Coronary artery (tissue), 2 donors: ENCODE data around the gene EIF3M.

ENCODE experiments used
- DNase-seq: peaks from one replicate; pipeline ENCODE4 v3.0.0-alpha.2; 2017; ENCODE audit warnings: low spot score
- H3K27ac ChIP-seq, 2 donors: fragments of 200-600 bp; sonication (generic); one replicate each; pipeline ENCODE4 v1.5.1; 2016 to 2019
- H3K4me3 ChIP-seq: fragments of 200-600 bp; sonication (generic); 2 replicates; pipeline ENCODE4 v1.5.1; 2016; ENCODE audit warnings: mild to moderate bottlenecking, moderate library complexity
- CTCF ChIP-seq: fragments of 200-600 bp; sonication (generic); IDR thresholded peaks from one replicate; pipeline ENCODE4 v1.5.1; 2019; ENCODE audit warnings: antibody characterized with exemption

The EIF3M gene

GRCh38 chr11:32562839-32563599 is 20.6 kb upstream of the EIF3M start:
- DNase-seq: no peak
- H3K4me3 ChIP-seq: no peak overlapping the region
- H3K27ac ChIP-seq: no peak overlapping the region
- TF ChIP-seq CTCF: no peak

GRCh38 chr11:32563600-32563959 is 20.1 kb upstream of the EIF3M start:
- DNase-seq: no peak
- TF ChIP-seq CTCF: no peak
- no peak overlapping the region for H3K27ac ChIP-seq
- no peak overlapping the region for H3K4me3 ChIP-seq

- Histone ChIP-seq H3K27ac (no peak overlapping the region), H3K4me3 (no peak overlapping the region)
- DNase-seq: no peak
- no peak for TF ChIP-seq CTCF
Measured at GRCh38 chr11:32566517-32566916, 17.1 kb upstream of the EIF3M start.

- TF ChIP-seq CTCF: no peak
- H3K27ac ChIP-seq: no peak overlapping the region
- H3K4me3 ChIP-seq: no peak overlapping the region
- no peak for DNase-seq
Measured at GRCh38 chr11:32567154-32567553, 16.5 kb upstream of the EIF3M start.

GRCh38 chr11:32569313-32569881 is 14.2 kb upstream of the EIF3M start:
- no peak for DNase-seq
- no peak for TF ChIP-seq CTCF
- Histone ChIP-seq H3K4me3 (no peak overlapping the region), H3K27ac (no peak overlapping the region)

- H3K4me3 ChIP-seq: no peak overlapping the region
- no peak for DNase-seq
- H3K27ac ChIP-seq: no peak overlapping the region
- TF ChIP-seq CTCF: no peak
Measured at GRCh38 chr11:32571039-32571438, 12.6 kb upstream of the EIF3M start.

GRCh38 chr11:32573228-32573627 is 10.4 kb upstream of the EIF3M start:
- no peak overlapping the region for H3K27ac ChIP-seq
- TF ChIP-seq CTCF: no peak

More at GRCh38 chr11:32573228-32573627, 10.4 kb upstream of the EIF3M start:
- H3K4me3 ChIP-seq: no peak overlapping the region
- no peak for DNase-seq
